Measurements from ENCODE around the gene CHMP4B.

- TF ChIP-seq CTCF (IDR thresholded peaks at IDR 0.05) (no peak), POLR2A (IDR thresholded peaks at IDR 0.05) (no peak)
These were observed 20.6 kb upstream of the CHMP4B start for GRCh38 chr20:33790566-33790965.
